GM19035 (cell line): ENCODE results near the gene GJB2.

ENCODE experiments used
- ATAC-seq: cut with Tn5 transposase; IDR thresholded peaks from one replicate; pipeline ENCODE4 v1.9.1; 2021; ENCODE audit not compliant: unreplicated experiment

Gene GJB2

DNA sequence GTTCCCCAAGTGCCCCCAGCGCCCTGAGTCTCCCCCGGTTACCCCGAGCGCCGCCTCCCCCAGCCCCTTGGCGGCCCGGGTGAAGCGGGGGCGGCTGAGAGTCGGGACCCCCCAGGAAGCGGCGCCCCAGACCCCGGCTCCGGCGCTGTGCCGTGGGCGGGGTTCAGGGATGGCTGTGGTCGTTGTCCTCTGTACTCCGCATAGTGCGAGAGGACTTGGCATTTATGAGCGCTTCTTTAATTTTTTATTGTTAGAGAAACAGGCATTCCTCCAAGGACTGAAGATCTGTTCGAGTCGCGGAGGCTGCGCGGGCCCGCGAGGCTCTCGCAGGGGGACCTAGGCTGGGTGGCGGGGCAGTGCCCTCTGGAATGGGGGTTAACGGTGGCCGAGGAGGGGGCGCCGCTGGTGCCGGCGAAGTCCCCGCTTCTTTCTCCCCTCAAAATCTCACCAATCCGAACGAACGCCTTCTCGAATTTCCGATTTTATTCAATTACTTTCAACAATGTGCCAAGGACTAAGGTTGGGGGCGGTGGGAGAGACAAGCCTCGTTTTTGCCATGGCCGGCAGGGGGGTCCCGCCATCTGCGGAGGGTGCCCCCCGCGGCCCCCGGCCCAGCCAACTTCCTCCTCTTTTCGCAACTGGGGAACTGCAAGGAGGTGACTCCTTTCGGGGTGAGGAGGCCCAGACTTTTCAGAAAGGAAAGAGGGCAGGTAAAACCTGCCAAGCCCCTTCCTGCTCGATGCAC lies 596 bp upstream of the GJB2 start:
- ATAC-seq = no peak

DNA sequence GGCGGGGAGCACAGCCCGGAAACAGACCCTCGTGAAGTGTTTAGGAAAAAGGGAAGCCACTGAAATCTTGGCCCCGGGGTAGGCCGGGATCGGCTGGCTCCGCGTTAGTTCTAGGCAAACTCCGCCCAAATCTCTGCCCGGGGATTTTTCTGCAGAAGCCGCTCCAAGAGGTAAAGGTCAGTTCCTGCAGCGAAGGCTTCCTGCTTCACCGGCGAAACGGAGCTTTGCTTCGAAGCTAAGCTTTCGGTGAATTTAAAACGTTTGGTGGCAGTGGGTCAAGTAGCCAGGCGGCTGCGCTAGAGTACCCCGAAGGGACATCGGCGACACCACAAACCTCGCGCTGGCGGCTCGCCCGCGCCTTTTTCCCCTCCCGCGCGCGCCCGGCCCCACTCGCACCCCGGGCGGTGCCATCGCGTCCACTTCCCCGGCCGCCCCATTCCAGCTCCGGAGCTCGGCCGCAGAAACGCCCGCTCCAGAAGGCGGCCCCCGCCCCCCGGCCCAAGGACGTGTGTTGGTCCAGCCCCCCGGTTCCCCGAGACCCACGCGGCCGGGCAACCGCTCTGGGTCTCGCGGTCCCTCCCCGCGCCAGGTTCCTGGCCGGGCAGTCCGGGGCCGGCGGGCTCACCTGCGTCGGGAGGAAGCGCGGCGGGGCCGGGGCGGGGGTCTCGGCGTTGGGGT lies 441 bp downstream of the GJB2 start:
- ATAC-seq = no peak

DNA sequence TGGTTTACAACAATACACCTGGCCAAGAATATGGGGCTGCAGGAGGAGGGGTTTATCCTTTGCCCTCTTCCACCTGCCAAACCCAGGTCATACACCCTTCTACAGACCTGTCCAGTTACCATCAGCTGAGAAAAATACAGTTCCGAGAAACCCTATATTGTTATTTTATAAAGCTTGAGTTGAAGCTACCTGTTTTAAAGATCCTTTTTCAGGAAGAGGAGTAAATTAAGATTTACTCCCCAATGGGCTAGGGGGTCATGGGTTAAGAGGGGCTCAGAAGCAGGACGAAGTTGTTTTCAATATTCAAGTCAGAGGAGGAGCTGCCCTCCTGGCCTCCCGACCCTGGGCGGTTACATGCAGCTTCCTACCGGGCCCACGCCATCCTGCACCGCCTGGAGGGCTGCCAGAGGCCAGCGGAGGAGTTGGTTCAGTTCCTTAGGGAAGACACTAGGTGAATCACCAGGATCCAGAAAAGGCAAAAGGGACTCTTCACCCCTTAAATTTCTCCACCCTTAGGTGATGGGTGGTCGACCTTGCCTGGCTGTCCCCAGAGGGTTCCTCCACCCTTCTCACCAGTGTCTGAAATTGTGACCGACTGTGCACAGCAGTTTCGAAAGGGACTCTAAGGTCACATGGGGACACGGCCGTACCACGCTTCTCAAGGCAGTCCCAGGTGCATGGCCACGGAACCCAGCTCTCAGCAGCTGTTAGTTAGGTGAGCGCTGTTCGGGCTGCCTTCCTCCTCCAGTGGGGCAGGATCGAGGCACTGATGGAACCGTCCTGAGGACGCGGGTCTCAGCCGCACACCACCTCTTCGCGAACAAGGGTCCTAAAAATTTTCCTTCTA lies 1.2 kb downstream of the GJB2 start:
- no peak for ATAC-seq

DNA sequence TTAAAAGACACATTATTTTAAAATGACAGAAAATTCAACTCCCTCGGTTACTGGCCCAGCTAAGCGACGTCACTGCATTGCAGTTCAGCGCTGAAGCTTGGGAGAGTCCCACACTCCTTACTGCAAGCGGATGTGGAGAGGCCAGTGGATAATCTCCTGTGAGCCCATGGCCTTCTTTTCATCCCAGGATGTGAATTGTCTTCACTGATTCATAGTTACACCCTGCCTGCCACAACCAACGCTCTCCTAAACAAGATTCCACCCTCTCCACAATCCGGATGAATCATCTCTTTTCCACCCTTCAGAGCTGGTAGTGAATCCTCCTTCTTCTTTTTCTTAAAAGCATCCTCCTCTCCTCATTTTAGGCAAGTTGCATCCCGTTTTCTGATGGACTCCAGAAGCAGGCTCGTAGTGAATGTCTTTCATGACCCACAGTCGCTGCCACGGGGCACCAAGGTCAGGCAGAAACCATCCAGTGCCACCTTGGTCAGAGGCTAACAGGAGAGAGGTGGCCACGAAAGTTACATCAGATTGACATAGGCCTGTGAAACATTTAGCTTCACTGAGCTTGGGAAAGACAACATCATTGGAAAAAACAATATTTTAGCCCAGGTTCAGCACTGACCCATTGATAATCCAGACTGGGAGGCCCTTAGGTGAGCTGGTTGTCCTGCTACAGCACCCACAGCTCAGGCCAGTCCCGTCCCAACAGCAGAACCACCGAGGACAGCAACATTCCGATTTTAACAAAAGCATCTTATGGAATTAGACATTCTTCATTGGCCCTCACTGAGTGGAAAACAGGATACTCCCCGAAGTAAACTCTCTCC lies 2.0 kb downstream of the GJB2 start:
- no peak for ATAC-seq

DNA sequence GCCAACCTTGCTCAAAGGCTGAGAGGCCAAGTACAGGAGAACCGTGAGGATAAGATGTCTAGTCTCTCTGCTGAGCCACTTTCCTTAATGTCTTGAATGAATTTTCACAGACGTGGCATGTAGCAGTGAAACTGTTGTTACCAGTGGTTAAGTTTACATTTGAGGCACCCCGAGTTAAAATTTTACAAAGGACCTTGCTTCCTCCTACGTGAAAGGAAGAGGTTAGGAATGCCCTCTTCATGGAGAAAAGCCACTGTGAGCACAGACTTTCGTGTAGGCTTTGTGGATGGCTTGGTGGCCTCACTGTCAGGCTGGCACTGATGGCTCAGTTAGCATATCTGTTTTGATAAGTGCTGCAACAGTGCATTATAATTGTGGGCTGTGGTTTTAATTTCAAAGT lies 2.7 kb downstream of the GJB2 start:
- no peak for ATAC-seq

DNA sequence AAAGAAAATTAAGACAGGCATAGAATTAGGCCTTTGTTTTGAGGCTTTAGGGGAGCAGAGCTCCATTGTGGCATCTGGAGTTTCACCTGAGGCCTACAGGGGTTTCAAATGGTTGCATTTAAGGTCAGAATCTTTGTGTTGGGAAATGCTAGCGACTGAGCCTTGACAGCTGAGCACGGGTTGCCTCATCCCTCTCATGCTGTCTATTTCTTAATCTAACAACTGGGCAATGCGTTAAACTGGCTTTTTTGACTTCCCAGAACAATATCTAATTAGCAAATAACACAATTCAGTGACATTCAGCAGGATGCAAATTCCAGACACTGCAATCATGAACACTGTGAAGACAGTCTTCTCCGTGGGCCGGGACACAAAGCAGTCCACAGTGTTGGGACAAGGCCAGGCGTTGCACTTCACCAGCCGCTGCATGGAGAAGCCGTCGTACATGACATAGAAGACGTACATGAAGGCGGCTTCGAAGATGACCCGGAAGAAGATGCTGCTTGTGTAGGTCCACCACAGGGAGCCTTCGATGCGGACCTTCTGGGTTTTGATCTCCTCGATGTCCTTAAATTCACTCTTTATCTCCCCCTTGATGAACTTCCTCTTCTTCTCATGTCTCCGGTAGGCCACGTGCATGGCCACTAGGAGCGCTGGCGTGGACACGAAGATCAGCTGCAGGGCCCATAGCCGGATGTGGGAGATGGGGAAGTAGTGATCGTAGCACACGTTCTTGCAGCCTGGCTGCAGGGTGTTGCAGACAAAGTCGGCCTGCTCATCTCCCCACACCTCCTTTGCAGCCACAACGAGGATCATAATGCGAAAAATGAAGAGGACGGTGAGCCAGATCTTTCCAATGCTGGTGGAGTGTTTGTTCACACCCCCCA lies 3.8 kb downstream of the GJB2 start:
- ATAC-seq = no peak

DNA sequence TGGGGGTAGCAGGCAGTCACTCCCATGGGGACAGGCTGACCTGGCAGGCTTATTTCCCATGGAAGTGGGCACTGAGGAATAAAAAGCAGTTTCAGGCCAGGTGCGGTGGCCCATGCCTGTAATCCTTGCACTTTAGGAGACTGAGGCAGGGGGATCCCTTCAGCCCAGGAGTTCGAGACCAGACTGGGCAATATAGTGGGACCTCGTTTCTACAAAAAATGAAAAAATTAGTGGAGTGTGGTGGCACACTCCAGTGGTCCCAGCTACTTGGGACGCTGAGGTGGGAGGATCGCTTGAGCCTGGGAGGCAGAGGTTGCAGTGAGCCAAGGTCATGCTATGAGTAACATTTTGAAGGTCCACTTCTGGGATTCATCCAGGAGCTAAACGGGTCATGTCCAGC lies 6.0 kb downstream of the GJB2 start:
- ATAC-seq = no peak

DNA sequence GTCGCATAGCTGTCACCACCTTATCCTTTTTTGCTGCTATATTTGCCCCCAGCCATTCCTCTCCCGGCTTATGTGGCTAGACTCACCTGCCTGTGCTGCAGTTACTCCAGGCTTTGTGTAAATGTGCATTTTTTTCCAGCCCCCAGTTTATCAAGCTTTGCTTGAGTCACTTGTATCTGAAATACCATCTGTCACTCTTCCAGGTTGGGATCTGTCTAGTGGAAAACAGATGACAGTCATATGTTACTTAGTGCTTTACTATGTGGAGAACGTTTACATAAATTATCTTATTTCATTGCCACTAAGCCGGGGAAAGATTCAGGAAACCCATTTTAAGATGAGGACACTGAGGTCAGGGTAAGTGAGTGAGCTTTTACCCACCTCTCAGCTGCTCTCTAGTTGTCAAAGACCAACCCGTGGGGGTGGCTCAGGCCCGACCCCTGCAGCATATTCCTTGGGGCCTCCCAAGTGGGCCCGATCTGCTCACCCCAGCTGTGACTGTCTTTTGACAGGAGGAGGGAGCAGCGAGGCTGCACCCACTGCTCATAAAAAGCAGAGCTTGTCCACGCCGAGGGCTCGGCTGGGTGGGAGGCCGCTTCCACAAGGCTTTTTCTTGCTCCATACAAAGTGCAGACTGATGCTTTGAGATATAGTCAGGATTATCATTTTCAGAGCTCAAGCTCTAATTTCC lies 7.2 kb downstream of the GJB2 start:
- ATAC-seq = no peak

DNA sequence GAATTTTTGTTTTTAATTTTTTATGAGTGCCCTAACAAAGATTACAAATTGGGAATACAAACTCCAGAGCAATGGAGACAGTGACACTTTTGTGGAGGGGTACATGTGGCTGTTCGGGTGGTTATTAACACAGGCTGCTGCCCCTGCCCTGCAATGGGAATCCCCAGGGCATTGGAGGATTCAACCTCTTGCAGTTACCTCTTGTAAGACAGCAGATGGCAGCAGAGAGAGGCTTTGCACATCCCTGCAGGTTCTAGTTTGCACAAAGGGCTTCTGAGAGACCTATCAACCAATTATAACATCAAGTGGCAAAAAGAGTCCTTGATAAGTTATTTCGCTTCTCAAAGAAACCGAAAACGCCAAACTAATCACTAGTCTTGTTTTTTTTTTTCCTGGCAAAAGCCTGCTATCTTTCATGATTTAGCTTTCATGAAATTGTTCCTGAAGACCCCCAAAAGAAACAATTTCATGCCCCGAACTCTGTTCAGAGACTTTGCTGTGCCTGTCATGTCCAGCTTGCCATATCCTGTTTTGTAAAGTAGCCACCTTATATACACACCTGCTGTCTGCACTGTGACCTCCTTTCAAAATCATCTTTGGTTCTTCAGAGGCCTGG lies 10.4 kb downstream of the GJB2 start:
- peak; percentile 82 for ATAC-seq

DNA sequence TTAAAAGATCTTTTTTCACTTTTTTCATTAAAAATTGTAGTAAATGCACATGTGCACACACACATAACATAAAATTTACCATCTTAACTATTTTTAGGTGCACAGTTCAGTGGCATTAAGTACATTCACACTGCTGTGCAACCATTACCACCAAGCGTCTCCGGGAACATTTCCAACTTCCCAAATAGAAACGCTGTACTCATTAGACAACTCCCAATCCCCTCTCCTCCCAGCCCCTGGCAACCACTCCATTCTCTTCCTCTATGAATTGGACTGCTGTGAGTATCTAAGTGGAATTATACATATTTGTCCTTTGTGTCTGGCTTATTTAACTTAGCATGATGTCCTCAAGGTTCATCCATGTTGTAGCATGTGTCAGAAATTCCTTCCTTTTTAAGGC lies 11.6 kb downstream of the GJB2 start:
- ATAC-seq = no peak

DNA sequence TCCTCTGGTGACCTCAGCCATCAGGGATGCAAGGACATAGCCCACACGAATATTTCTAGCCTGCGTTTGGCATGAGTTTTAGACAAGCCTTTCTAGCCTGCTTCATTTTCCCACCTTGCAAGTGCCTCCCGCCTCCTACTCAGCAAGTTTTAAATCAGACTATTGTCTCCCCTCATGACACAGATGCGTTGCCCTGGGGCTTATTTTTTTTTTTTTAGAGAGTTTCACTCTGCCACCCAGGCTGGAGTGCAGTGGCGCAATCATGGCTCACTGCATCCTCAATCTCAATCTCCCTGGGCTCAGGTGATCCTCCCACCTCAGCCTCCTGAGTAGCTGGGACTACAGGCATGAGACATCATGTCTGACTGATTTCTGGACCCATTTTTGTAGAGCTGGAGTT lies 14.6 kb downstream of the GJB2 start:
- ATAC-seq = no peak

DNA sequence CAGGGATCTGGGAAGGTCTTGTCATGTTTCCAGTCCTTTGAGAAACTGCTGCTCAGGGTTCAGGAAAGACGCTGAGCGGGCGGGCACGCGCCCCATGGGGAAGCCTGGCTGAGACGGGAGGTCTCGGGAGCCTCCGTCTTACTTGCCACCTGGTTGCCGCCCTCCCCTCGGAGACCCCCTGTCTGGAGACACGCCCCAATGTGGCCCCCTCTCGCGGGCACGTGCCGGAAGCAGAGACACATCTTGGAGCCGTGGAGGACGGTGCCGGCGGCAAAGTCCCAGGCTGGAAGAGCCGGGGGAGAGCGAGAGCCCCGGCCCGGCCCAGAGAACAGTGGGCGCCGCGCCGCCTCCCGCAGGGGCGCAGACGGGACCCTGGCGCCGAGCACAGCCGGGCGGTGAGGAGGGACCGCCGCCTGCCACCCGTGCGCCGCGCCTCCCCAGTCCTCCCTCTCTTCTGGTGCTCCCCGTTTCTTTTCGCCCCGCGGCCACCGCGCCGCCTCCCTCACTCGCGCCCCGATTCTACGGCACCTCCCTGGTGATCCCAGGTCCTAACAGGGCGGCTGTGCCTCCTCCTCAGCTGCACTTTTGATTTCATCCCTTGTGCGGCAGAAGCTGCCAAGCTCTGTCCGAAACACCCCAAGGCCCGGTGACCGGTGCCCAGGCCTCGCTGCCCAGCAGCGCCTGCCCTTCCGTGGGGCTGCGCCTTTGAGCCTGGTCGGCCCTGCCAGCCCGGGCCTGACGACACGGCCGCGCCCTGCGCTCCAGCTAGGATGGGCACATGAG lies 15.5 kb downstream of the GJB2 start:
- no peak for ATAC-seq

DNA sequence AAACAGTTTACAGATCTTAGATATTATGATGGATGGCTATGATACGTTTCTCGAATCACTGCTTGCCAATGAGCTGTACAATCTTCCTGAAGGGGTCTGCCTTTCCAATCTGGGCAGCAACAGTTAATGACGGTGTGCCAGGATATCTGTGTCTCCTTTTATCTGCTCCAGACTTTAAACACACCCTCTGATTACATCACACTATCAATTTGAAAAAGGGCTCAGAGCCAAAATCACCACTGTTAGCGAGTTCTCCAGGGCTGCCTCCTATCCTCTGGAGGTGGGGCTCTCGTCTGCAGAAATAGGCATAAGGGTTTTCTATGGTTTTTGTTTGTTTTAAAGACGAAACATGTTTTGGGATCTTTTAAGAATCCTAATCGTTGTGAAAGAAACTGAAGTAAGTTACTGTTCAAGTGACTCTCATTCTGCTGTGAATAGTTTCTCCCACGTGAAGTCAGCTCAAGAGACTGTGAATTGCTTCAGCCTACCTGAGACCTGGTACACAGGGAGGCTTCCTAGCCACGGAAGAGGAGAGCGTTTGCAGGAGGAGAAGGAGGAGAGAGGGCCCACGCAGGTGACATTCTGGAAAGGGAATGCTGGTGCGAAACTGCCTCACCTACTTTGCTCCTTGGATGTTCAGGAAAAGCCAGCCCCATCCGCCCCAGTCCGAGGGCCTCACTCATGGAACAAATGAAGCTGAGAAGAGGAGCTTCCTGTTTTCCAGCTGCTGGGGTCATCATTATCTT lies 16.7 kb downstream of the GJB2 start:
- ATAC-seq = no peak

DNA sequence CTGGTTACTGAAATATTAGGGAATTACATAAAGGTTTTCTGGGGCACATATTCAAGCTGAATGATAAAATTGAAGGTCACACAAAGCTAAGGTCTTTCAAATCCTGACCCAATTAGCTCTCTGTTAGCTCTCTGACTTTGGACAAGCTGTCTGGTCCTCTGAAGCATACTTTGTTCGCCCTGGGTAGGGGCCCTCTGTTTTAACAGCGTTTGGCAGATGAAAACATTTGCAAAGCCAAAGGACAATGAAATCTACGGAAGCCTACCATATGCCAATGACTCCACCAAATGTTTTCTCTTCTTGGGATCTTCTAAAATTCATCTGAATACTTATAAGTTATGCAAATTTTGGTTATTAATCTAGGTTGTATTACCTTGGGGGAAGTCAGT lies 17.3 kb downstream of the GJB2 start:
- ATAC-seq = no peak

DNA sequence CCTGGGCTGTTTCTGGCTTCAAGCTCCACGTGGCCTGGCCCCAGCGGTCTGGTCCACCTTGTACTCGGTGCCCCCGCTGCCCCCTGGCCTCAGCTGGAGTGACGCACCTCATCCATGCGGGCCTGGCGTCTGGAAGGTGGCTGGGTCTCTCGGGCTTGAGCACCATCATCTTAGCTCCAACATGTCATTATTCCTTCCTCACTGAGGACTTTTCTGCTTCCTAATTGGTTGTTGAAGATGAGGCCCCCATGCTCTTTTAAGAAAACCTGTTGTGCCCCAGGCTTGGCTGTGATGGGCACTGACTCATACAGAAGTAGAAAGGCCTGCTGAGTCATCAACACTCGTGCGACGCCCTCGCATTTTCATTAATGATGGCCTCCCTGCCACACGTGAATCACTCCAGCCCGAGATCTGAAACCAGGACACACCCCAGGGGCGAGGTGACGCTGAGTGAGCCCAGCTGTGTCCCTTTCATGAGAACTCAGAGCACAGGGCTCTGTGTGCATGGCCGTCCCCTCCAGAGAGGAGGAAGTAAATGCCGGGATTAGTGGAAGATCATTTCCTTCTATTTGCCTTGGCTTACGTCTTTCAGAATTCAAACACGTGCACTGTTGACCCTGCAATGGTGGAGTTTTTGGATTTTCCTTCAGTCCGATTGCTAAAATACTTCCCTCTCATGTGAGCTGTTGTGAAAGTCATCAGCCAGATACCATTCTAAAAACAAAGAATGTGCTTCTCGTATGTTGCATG lies 17.9 kb downstream of the GJB2 start:
- ATAC-seq = peak; percentile 87

DNA sequence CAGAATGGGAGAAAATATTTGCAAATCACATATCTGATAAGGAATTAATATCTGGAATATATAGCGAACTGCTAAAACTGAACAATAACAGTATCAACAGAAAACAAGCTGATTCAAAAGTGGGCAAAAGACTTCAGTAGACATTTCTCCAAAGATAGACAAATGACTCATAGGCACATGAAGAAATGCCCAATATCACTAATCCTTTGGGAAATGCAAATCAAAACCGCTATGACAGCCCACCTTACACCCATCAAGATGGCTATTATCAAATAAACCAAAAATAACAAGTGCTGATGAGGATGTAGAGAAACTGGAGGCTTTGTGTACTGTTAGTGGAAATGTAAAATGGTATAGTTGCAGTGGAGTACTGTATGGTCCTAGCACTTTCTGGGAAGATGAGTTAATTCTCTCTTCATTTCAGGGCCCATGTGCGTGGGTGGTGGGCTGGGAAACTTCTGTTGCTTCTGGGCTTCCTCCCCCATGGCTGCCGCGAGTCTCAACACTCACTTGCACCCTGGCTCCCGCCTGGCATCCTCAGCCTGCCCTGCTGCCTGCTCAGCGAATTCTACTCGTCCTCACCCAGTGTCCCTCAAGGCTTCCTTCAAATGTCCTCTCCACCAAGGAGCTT lies 19.5 kb downstream of the GJB2 start:
- no peak for ATAC-seq
